ENCODE measurements around the gene FOCAD. TPM values are rescaled to one million over a fixed set of nuclear protein-coding genes. Genes with fewer than 3 reads are reported as not detected.

The FOCAD gene
- total and polyA plus RNA-seq, 10 of the 15 experiments (the other 5 are each of a cell fraction or from before 2014, with no cell fraction given) = 13.7 to 93.0 (median 41.8) TPM

DNA sequence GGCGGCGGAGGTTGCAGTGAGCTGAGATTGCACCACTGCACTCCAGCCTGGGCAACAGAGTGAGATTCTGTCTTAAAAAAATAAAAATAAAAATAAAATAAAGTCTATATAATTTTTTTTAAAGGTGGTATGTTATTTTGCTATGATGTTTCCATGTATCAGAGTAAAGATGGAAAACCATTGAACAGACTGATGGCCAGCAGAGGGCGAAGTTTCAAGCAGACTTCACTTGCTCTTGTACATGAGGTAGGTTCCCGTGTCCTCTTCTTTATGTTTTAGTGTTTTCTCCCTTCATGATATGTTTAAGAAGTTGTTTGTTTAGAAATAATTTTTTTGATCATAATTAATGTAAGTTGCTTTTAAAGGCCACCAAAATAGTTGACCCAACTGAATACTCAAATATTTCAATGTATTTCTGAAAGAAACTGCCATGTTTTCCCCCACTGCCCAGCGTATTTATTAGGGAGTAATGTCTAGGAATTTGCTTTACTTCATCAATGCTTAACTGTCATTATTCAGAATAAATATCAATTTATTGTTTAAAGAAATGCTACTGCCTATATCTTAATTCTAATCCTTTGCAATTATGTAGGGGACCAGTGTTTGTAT lies 201.0 kb downstream of the FOCAD start (continued):
- TF ChIP-seq EED (IDR thresholded peaks at IDR 0.05; ENCODE audit: low read depth) (no peak), KDM1A (IDR thresholded peaks at IDR 0.05; ENCODE audit: borderline replicate concordance) (no peak), YY1 (IDR thresholded peaks at IDR 0.05; ENCODE audit: low read depth, low read length) (0 out of 2 replicates have a peak, but pooled peaks have one; percentile 33), RB1 (IDR thresholded peaks at IDR 0.05; ENCODE audit: borderline replicate concordance) (no peak), TCF3 (IDR thresholded peaks at IDR 0.05; ENCODE audit: borderline replicate concordance, insufficient read depth, low read depth, low read length) (no peak), JUNB (IDR thresholded peaks at IDR 0.05) (no peak), ZNF207 (IDR thresholded peaks at IDR 0.05; ENCODE audit: borderline replicate concordance) (no peak), DPF2 (IDR thresholded peaks at IDR 0.05) (no peak), CREM (IDR thresholded peaks at IDR 0.05; ENCODE audit: low read depth) (no peak), POU2F2 (IDR thresholded peaks at IDR 0.05; ENCODE audit: borderline replicate concordance, low read depth, low read length) (no peak)
- TF ChIP-seq, protein P1, sequence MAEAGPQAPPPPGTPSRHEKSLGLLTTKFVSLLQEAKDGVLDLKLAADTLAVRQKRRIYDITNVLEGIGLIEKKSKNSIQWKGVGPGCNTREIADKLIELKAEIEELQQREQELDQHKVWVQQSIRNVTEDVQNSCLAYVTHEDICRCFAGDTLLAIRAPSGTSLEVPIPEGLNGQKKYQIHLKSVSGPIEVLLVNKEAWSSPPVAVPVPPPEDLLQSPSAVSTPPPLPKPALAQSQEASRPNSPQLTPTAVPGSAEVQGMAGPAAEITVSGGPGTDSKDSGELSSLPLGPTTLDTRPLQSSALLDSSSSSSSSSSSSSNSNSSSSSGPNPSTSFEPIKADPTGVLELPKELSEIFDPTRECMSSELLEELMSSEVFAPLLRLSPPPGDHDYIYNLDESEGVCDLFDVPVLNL (IDR thresholded peaks at IDR 0.05; ENCODE audit: low read depth, low read length) = no peak

DNA sequence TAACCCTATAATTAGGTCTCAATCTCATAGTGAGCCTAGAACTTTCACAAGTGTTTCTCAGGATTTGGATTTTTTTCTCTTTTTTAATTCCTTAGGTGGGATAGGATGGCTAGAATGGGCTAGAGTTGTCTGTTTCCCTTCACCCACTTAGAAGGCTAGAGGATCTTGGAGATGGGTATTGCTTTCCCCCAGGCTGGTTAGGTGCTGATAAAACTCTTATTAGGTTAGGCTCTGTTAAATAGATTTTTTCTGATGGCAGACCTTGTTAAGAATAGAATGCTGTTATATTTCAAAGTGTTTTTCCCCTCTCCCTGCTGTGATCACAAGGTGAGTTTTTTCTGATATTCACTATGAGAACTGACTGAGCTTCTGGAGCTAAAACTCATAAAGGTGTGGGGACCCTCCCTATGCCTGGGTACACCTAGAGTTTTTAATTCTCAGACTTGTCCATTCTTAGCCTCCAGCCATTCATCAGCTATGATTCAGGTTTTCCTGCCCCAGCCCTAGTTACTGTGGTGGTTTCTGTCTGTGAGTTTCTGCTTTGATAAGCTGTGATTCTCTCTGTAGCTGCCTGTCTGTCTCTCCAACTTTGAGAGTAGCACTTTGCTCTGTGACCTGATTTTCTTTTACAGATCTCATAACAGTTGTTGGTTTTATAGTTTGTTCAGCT lies 215.0 kb downstream of the FOCAD start:
- no peak overlapping the region for H2AFZ ChIP-seq (ENCODE audit: control insufficient read depth, low read depth, low read length)
- no peak overlapping the region for H3K27ac ChIP-seq (ENCODE audit: control insufficient read depth, insufficient read depth)
- SMC1A ChIA-PET (ENCODE audit: uncharacterized antibody, unreplicated experiment) = interaction anchor here (0.7 to 2.9 kb wide), 8 partner anchors 9 to 542 kb away, joined by 3 to 12 read pairs (median 6); no protein-coding TSS in a partner anchor
- POLR2A ChIA-PET = interaction anchor here (0.9 to 1.5 kb wide), 2 partner anchors 9 to 10 kb away, joined by 3 to 4 read pairs; no protein-coding TSS in a partner anchor
- RAD21 ChIA-PET (ENCODE audit: unreplicated experiment) = interaction anchor here (1.0 to 1.5 kb wide), 4 partner anchors 114 to 276 kb away, joined by 3 to 7 read pairs (median 4); partner anchors contain the start of gene MLLT3
- no peak overlapping the region for H3K9ac ChIP-seq (ENCODE audit: control insufficient read depth, insufficient read depth, low read length)
- H3K36me3 ChIP-seq (ENCODE audit: control insufficient read depth in 2 of 2, insufficient read depth in 2 of 2, low read length in 1 of 2) = no peaks in the 10 kb centered on the region; a peak in 1 of 4 replicates
- H3K79me2 ChIP-seq (ENCODE audit: control insufficient read depth, insufficient read depth, low read length) = no peaks in the 10 kb centered on the region
- H3K27me3 ChIP-seq (replicated peaks in 1 of 2; ENCODE audit: control insufficient read depth in 2 of 2, insufficient read depth in 2 of 2, low read length in 1 of 2) = no peaks in the 10 kb centered on the region
- BruUV-seq (replicated peaks) = no TSS peak
- no peaks in the 10 kb centered on the region for H3K9me3 ChIP-seq (replicated peaks; ENCODE audit: control insufficient read depth, insufficient read depth, low read length)
- DNase-seq (ENCODE audit: low read depth, low spot score) = no peak
- no peak for ATAC-seq
- H3K4me3 ChIP-seq = no peak overlapping the region
- in situ Hi-C loops (cut with MboI) = loop anchor here (25.0 kb wide), 1 partner anchor 213 kb away; no protein-coding TSS in a partner anchor
- no peak for FAIRE-seq
- H3K4me1 ChIP-seq (ENCODE audit: control insufficient read depth, insufficient read depth, low read length) = no peaks in the 10 kb centered on the region
- H3K4me2 ChIP-seq (ENCODE audit: control insufficient read depth, insufficient read depth) = no peak overlapping the region
- CTCF ChIA-PET = interaction anchor here (1.0 to 2.6 kb wide), 9 partner anchors 9 to 406 kb away, joined by 3 to 28 read pairs (median 4); no protein-coding TSS in a partner anchor
- no peaks in the 10 kb centered on the region for H4K20me1 ChIP-seq (ENCODE audit: control insufficient read depth, insufficient read depth)
- intact Hi-C loops (cut with micrococcal nuclease; ENCODE audit: unreplicated experiment) = no loop called here
- TF ChIP-seq HDAC2 (IDR thresholded peaks at IDR 0.05) (no peak), SMARCA5 (IDR thresholded peaks at IDR 0.05) (no peak), MTA2 (IDR thresholded peaks at IDR 0.05; ENCODE audit: low read depth) (no peak), CBFB (IDR thresholded peaks at IDR 0.05; ENCODE audit: low read depth) (no peak), SPI1 (IDR thresholded peaks at IDR 0.05; ENCODE audit: borderline replicate concordance, insufficient read depth, low read depth, low read length) (no peak), TARDBP (IDR thresholded peaks at IDR 0.05; ENCODE audit: borderline replicate concordance) (no peak), STAT3 (IDR thresholded peaks at IDR 0.05; ENCODE audit: low read depth, low read length) (no peak)
- TF ChIP-seq, protein P2, sequence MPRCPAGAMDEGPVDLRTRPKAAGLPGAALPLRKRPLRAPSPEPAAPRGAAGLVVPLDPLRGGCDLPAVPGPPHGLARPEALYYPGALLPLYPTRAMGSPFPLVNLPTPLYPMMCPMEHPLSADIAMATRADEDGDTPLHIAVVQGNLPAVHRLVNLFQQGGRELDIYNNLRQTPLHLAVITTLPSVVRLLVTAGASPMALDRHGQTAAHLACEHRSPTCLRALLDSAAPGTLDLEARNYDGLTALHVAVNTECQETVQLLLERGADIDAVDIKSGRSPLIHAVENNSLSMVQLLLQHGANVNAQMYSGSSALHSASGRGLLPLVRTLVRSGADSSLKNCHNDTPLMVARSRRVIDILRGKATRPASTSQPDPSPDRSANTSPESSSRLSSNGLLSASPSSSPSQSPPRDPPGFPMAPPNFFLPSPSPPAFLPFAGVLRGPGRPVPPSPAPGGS (IDR thresholded peaks at IDR 0.05; ENCODE audit: borderline replicate concordance, insufficient read depth, low read depth, low read length, poor library complexity, severe bottlenecking) = no peak
- TF ChIP-seq, protein P3, sequence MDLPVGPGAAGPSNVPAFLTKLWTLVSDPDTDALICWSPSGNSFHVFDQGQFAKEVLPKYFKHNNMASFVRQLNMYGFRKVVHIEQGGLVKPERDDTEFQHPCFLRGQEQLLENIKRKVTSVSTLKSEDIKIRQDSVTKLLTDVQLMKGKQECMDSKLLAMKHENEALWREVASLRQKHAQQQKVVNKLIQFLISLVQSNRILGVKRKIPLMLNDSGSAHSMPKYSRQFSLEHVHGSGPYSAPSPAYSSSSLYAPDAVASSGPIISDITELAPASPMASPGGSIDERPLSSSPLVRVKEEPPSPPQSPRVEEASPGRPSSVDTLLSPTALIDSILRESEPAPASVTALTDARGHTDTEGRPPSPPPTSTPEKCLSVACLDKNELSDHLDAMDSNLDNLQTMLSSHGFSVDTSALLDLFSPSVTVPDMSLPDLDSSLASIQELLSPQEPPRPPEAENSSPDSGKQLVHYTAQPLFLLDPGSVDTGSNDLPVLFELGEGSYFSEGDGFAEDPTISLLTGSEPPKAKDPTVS (IDR thresholded peaks at IDR 0.05; ENCODE audit: low read depth, low read length) = no peak
